ENCODE data around the gene LTB4R2.

LTB4R2 gene

DNA sequence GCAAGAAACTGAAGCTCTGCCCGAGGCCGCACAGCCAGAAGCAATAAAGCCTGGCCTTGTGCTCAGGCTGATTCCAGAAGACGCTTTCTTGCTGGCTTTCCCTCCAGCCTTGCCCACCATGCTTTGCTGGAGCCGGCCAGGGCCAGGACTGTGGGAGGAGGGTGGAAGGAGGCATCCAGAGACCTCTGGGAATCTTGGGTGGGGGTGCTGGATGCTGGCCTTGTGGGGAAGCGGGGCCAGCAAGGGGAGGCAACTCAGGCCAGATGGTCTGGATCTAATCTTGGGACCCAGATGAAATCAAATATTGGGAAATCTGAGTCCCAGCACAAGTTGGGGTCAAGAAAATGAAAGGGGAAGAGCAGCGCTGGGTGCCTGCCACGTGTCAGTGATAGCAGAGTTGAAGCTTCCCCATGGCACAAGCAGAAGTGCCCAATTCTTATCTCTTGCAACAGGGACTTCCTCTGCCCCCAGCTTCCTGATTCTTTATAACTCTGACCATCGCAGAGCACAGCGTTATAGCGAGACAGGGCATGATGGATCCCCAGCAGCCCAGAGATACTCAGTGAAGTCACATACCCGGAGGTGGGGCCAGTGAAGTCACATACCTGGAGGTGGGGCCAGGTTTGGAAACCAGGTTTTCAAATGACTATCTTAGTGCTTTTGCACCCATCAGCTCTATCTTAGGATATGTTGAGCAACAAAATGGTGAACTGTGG lies 32.2 kb upstream of the LTB4R2 start:
- peak in 9 of 14 donors; percentile 8 to 50 (median 22) for DNase-seq

DNA sequence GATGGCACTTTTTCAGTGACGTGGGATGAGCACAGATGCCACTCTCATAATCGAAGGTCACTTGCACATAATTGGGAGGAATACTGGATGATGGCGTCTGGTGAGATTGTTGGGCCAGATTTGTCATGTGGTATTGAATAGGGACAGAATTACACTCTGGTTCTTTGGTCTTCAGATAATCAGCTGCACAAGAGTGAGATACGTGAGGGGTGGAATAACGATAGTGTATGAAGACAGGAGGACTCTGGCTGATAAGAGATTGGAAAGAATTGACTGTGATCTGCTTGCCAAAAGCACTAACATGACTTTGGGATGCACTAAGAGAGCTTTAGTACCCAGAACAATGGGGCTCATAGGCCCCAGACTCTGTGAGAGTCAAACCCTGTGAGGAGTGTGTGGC lies 31.5 kb upstream of the LTB4R2 start:
- no peak for DNase-seq

- DNase-seq, result peak in 8 of 14 donors; percentile 21 to 48 (median 36)
These were observed 30.4 kb upstream of the LTB4R2 start for GRCh38 chr14:24279301-24280186.

DNA sequence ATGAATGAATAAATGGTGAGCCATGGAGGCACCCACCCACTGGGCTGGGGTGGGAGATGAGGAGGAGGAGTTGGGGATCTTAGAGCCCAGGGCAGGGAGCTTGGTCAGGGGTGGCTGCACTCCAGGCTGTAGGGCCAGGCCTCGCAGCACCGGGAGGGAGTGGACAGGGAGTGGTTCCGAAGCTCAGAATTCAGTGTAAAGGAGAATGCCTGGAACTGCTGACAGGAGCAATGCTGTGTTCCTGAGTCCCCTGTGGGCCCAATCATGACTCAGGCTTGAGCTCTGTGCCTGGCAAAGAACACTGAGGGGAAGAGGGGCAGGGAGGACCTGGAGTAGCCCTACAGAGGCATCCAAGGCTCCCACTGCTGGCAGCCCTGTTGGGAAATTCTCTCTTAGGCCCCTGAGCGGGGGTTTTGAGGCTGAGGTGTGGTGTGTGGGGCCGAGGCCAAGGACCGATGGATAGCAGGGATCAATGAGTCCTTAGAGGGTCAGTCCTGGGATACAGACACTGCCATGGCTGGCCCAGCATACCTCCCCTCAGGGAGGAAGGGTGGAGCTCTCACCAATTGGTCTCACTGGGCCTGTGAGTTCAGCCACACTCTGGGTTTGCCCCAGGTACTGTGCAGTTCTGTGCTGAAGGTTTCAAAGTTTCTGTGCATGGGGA lies 29.0 kb upstream of the LTB4R2 start:
- DNase-seq, result no peak

DNA sequence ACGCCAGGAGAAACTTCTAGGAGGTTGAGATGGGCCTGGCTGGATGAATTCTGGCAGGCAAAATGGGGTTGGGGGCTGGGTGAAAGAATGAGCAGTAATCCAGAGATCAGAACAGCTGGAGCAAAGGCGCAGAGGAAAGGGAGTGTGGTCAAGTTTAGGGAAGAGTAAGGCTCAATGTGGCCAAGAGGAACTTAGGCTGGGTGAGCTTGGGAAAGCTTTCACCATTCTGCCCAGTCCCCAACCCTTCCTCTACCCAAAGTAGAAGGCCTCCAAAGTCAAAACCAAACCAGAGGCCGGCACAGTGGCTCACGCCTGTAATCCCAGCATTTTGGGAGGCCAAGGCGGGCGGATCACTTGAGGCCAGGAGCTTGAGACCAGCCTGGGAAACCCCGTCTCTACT lies 28.3 kb upstream of the LTB4R2 start:
- no peak for DNase-seq

DNA sequence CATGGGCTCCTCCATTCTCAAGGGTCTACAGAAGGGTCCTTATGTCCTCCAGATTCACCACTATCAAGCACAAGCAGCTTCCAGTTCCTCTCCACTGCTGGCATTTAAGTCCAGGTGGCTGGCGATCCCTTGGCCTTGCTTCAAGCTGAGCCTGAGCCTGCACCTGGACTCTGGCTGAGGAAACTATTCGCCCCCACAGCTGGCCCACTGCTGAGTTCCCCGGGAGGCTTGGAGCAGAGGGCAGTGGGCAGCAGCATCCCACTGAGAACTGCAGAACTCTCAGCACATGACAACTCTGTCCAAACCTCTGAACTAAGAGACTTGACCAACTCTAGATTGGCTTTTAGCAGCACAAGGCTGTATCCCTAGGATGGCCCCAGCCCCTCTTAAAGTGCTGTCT lies 27.2 kb upstream of the LTB4R2 start:
- no peak for DNase-seq

- DNase-seq, result no peak
These were observed 26.0 kb upstream of the LTB4R2 start for GRCh38 chr14:24283796-24284460.

DNA sequence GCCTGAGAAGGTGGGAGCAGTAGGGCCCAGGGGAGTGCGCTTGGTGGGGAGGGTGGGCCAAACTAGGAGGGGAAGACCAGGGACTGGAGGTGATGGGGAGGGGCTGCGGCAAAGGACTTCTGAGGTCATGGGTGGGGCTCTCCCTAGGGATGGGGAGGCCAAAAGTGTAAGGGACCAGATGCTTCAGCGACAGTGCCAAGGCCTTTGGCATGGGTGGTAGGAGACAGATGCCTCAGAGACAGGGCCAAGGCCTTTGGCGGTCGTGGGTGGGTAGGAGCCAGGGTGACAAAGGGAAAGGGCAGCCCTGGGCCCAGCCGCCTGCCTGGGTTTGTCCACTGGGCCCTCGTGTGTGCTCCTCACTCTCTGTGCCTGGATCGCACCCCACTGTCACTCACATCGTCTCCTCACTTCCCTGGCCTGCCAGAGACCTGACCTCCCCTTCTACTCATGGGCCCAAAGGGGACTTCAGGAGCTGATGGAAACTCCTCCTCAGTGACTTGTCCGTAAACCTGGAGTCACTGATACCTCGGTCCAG lies 25.4 kb upstream of the LTB4R2 start:
- no peak for DNase-seq

DNA sequence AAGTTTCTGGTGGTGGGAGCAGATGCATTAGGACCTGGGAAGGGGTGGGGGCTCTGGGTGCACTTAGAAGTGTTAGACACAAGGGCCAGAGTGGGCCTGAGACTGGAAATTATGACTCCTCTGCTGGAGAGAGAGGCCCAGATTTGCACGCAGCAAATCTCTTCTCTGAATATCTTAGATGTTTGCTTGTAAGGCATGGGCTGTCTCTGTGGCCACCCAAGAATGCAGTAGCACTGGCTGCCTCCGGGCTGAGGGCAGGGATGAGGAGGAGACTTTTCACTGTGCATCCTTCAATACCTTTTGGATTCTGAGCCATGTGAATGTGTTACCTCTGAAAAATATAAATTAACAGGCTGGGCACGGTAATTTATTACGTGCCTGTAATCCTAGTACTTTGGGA lies 24.6 kb upstream of the LTB4R2 start:
- no peak for DNase-seq

DNA sequence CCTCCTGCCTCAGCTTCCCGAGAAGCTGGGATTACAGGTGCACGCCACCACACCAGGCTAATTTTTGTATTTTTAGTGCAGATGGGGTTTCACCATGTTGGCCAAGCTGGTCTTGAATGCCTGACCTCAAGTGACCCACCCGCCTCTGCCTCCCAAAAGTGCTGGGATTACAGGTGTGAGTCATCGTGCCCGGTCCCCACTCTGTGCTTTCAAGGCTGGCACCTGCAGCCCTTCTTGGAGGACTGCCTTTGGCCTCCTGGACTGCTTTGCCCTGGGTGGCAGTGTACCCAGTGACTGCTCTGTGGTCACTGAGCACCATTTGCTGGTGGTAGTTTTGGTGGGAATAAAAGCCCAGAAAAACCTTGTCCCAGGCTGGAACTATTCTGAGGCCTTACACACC lies 22.9 kb upstream of the LTB4R2 start:
- no peak for DNase-seq

DNA sequence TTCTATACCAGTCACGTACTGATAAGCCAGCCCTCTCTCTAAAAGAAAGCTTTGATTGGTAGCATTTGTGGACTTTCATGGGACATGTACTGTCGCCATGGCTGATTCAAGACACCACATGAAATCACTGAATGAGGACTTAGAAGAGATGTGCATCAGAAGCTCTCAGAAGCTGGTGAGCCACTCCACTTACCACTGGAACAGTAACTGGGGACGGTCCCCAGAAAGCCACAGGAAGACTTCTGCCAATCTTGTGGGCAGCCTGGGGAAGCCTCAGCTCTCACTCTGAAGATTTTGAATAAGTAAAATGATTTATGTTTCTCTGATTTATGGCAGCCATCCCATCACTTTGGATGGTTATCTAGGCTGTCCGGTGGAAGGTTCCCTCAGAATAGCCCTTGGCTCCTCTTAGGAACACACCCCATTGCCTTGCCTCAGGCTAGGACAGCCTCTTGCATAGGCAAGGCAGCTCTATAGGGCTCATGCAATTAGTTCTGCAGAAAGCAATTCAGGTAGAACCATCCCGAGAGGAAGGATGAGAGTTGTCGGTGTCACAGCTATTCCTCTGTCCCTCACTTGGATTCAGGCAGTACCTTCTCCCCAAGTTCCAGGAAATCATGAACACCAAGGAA lies 20.2 kb upstream of the LTB4R2 start:
- no peak for DNase-seq

GRCh38 chr14:24290746-24291145 lies 19.2 kb upstream of the LTB4R2 start:
- DNase-seq, result no peak

- DNase-seq, result no peak
These were observed 18.4 kb upstream of the LTB4R2 start for GRCh38 chr14:24291446-24292117.

DNA sequence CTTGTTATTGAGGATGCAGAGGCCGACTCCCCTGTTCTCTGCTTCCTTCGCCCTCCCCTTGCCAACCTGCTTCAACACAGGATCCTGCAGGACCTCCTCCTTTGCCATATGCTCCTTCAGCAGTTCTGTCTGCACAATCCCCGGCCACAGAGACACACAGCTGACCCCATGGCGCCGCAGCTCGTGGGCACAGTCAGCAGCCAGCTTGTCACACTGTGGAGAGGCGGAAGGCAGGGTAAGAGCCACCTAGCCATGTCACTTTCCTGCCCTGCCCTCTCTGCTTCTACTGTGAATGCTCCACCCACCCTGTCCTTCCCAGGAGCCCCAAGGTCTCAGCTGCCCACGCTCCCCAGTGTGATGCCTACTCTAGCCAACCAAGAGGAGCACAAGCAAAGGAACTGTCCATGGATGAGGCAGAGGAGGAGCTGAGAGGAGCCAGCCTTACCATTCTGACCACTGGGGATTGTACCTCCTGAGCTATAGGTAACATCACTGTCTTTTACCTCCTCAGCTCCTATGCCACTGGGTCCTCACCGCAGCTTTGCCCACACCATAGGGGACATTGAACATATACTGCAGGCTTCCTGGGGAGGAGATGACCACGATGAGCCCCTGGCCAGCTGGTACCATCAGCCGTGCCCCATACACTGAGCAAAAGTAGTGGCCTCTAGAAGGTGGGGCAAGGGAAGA lies 17.7 kb upstream of the LTB4R2 start:
- no peak for DNase-seq

- DNase-seq, result no peak
These were observed 16.4 kb upstream of the LTB4R2 start for GRCh38 chr14:24293525-24293924.

GRCh38 chr14:24296341-24297157 lies 13.4 kb upstream of the LTB4R2 start:
- peak in 7 of 14 donors; percentile 17 to 53 (median 32) for DNase-seq

DNA sequence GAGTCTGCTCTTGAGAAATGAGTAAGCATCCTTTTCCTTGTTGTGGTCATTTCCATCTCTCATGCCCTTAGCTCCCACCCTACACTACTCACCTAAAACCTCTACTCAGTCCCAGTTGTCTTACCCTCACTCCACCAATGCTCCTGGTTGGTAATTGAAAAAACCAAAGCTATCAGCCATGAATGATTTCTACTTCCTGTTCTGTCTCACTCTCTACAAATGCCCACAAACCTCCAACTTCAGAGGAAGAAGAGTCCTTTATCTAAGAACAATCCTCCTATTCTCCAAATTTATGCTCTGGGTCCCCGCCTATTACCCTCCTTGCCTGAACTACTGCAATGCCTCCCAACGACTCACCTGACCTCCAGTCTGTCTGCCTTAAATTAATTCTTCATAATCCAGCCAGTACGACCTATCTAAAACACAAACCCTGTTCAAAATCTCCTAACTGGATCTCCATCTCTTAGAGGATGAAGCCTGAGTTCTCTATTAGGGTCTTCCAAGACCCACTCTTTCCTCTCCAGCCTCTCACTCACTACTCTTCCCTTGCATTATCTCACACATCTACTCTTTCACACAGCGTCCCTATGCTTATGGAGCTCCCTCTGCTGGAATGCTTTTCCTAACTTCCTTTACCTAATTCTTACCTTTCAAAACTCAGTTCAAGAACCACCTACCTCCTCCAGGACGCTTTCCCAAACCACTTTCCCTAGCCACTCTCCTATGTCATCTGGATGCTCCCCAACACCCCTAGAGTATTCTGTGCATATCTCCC lies 12.6 kb upstream of the LTB4R2 start:
- no peak for DNase-seq

GRCh38 chr14:24298892-24299254 lies 11.1 kb upstream of the LTB4R2 start:
- DNase-seq, result peak in 2 of 14 donors; percentile 46 to 59
